Measurements from ENCODE around the gene HERC6.

- TF ChIP-seq CTCF (conservative IDR thresholded peaks at IDR 0.05) (no peak), ZFX (IDR thresholded peaks at IDR 0.05) (no peak)
These were observed 25.3 kb upstream of the HERC6 start for GRCh38 chr4:88353324-88353723.

Data from C4-2B (cell line).